ENCODE data around the gene FIGN. TPM values are rescaled to one million over a fixed set of nuclear protein-coding genes. Genes with fewer than 3 reads are reported as not detected.

The FIGN gene
- total and polyA plus RNA-seq, 7 donors = 0.08 to 3.0 (median 1.2) TPM

GRCh38 chr2:163682695-163683094 is 53.1 kb downstream of the FIGN start:
- Histone ChIP-seq H3K27ac (no peak overlapping the region), H3K4me3 (no peak overlapping the region), H3K4me1 (no peaks in the 10 kb centered on the region), H3K27me3 (ENCODE audit: insufficient read depth in 3 of 3, low read length in 2 of 3) (no peaks in the 10 kb centered on the region), H3K9me3 (no peaks in the 10 kb centered on the region), H3K36me3 (ENCODE audit: insufficient read depth in 1 of 2, low read depth in 1 of 2) (no peaks in the 10 kb centered on the region)
- intact Hi-C loops (cut with DNase I) = no loop called here
- ATAC-seq = no peak
- DNase-seq = no peak
- 89 to 100% (median 95%) methylated on average over 1 of the region's 1 CpG for WGBS, 3 donors
- TF ChIP-seq CTCF (IDR thresholded peaks at IDR 0.05) = peak; percentile 5

GRCh38 chr2:163681745-163682144 is 54.1 kb downstream of the FIGN start:
- Histone ChIP-seq H3K27ac (no peak overlapping the region), H3K4me1 (no peaks in the 10 kb centered on the region), H3K27me3 (ENCODE audit: insufficient read depth in 3 of 3, low read length in 2 of 3) (no peaks in the 10 kb centered on the region), H3K4me3 (no peak overlapping the region), H3K36me3 (ENCODE audit: insufficient read depth in 1 of 2, low read depth in 1 of 2) (no peaks in the 10 kb centered on the region), H3K9me3 (no peaks in the 10 kb centered on the region)
- intact Hi-C loops (cut with DNase I) = no loop called here
- WGBS, 3 donors = 29 to 30% (median 30%) methylated on average over 5 of the region's 5 CpGs
- ATAC-seq = peak in 2 of 4 donors; percentile 34 to 65
- TF ChIP-seq CTCF (IDR thresholded peaks at IDR 0.05) = no peak
- DNase-seq = no peak

GRCh38 chr2:163675388-163675787 is 60.4 kb downstream of the FIGN start:
- DNase-seq (no peak), ATAC-seq (no peak)
- H3K9me3 ChIP-seq = no peaks in the 10 kb centered on the region
- no peak overlapping the region for H3K27ac ChIP-seq
- H3K27me3 ChIP-seq (ENCODE audit: insufficient read depth in 3 of 3, low read length in 2 of 3) = no peaks in the 10 kb centered on the region
- no peaks in the 10 kb centered on the region for H3K4me1 ChIP-seq
- H3K36me3 ChIP-seq (ENCODE audit: insufficient read depth in 1 of 2, low read depth in 1 of 2) = no peaks in the 10 kb centered on the region
- H3K4me3 ChIP-seq = no peak overlapping the region
- WGBS, 3 donors = 90 to 96% (median 96%) methylated on average over 2 of the region's 2 CpGs
- intact Hi-C loops (cut with DNase I) = no loop called here
- TF ChIP-seq CTCF (IDR thresholded peaks at IDR 0.05) = no peak

- no peak overlapping the region for H3K27ac ChIP-seq
- TF ChIP-seq CTCF (IDR thresholded peaks at IDR 0.05) = no peak
- no peaks in the 10 kb centered on the region for H3K4me1 ChIP-seq
- intact Hi-C loops (cut with DNase I) = no loop called here
- ATAC-seq = no peak
- H3K4me3 ChIP-seq = no peak overlapping the region
- no peaks in the 10 kb centered on the region for H3K36me3 ChIP-seq (ENCODE audit: insufficient read depth in 1 of 2, low read depth in 1 of 2)
- 92 to 95% (median 92%) methylated on average over 2 of the region's 2 CpGs for WGBS, 3 donors
- DNase-seq = no peak
- H3K9me3 ChIP-seq = no peaks in the 10 kb centered on the region
- H3K27me3 ChIP-seq (ENCODE audit: insufficient read depth in 3 of 3, low read length in 2 of 3) = no peaks in the 10 kb centered on the region
Measured at GRCh38 chr2:163673522-163673921, 62.3 kb downstream of the FIGN start.

- no peak overlapping the region for H3K27ac ChIP-seq
- H3K4me3 ChIP-seq = no peak overlapping the region
- DNase-seq = no peak
- ATAC-seq = no peak
- intact Hi-C loops (cut with DNase I) = no loop called here
- H3K27me3 ChIP-seq (ENCODE audit: insufficient read depth in 3 of 3, low read length in 2 of 3) = no peaks in the 10 kb centered on the region
- H3K9me3 ChIP-seq = no peaks in the 10 kb centered on the region
- WGBS, 3 donors = 58 to 71% (median 68%) methylated on average over 3 of the region's 3 CpGs
- TF ChIP-seq CTCF (IDR thresholded peaks at IDR 0.05) = no peak
- no peaks in the 10 kb centered on the region for H3K36me3 ChIP-seq (ENCODE audit: insufficient read depth in 1 of 2, low read depth in 1 of 2)
- H3K4me1 ChIP-seq = no peaks in the 10 kb centered on the region
Measured at GRCh38 chr2:163670929-163671328, 64.9 kb downstream of the FIGN start.

All from psoas muscle (tissue), 8 donors.